ENCODE data around the gene ZNF532. TPM values are rescaled to one million over a fixed set of nuclear protein-coding genes. Genes with fewer than 3 reads are reported as not detected.
A peak's percentile ranks its signal among the peaks of the same experiment; 100 is the strongest.

ZNF532 gene
- total and polyA plus RNA-seq, 8 donors: 56.2 to 153 (median 142) TPM

DNA sequence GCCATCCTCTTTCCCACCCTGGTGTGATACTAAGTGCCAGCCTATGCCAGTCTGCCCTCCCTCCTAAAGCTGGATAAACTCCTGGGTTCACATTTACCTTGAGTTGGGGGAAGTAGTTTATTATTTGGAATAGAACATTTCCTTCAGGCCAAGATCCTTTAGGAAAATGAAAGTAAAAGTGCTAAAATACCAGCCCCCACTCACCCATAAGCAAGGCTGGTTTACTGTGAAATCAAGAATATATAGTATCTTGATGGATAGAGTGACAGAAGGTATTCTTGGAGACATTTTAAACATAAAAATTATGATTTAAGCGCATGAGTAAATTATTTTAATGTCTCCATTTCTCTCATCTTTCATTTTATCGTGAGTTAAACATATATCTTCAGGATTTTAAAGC, 27.1 kb downstream of the ZNF532 start:
- no peaks in the 10 kb centered on the region for H3K27me3 ChIP-seq
- no peaks in the 10 kb centered on the region for H3K36me3 ChIP-seq
- intact Hi-C loops (cut with DNase I): no loop called here
- H3K4me1 ChIP-seq: peaks cover 15 to 16% of the 10 kb centered on the region in 2 donors
- ATAC-seq: peak; percentile 37
- TF ChIP-seq, protein P1, sequence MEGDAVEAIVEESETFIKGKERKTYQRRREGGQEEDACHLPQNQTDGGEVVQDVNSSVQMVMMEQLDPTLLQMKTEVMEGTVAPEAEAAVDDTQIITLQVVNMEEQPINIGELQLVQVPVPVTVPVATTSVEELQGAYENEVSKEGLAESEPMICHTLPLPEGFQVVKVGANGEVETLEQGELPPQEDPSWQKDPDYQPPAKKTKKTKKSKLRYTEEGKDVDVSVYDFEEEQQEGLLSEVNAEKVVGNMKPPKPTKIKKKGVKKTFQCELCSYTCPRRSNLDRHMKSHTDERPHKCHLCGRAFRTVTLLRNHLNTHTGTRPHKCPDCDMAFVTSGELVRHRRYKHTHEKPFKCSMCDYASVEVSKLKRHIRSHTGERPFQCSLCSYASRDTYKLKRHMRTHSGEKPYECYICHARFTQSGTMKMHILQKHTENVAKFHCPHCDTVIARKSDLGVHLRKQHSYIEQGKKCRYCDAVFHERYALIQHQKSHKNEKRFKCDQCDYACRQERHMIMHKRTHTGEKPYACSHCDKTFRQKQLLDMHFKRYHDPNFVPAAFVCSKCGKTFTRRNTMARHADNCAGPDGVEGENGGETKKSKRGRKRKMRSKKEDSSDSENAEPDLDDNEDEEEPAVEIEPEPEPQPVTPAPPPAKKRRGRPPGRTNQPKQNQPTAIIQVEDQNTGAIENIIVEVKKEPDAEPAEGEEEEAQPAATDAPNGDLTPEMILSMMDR (IDR thresholded peaks at IDR 0.05): no peak
- peak overlapping the region; percentile 29 to 41 for H3K27ac ChIP-seq
- no peaks in the 10 kb centered on the region for H3K9me3 ChIP-seq
- H3K4me3 ChIP-seq: no peak overlapping the region
- no peak for DNase-seq

GRCh38 chr18:58892488-58892887, 27.8 kb downstream of the ZNF532 start:
- intact Hi-C loops (cut with DNase I): no loop called here
- H3K4me3 ChIP-seq: no peak overlapping the region
- no peak overlapping the region for H3K27ac ChIP-seq
- TF ChIP-seq, protein P1 (IDR thresholded peaks at IDR 0.05): no peak
- H3K36me3 ChIP-seq: no peaks in the 10 kb centered on the region
- no peaks in the 10 kb centered on the region for H3K27me3 ChIP-seq
- H3K4me1 ChIP-seq: peaks cover 8 to 16% of the 10 kb centered on the region in 2 donors
- ATAC-seq (no peak), DNase-seq (no peak)
- no peaks in the 10 kb centered on the region for H3K9me3 ChIP-seq

GRCh38 chr18:58893388-58894099, 28.9 kb downstream of the ZNF532 start:
- ATAC-seq: no peak
- DNase-seq: no peak
- H3K4me1 ChIP-seq: peaks cover 0 to 16% of the 10 kb centered on the region in 2 donors
- no peak overlapping the region for H3K27ac ChIP-seq
- no peaks in the 10 kb centered on the region for H3K9me3 ChIP-seq
- no peak overlapping the region for H3K4me3 ChIP-seq
- TF ChIP-seq, protein P1 (IDR thresholded peaks at IDR 0.05): no peak
- peaks cover 0 to 4% of the 10 kb centered on the region in 2 donors for H3K36me3 ChIP-seq
- no peaks in the 10 kb centered on the region for H3K27me3 ChIP-seq
- intact Hi-C loops (cut with DNase I): no loop called here

- Histone ChIP-seq H3K9me3 (no peaks in the 10 kb centered on the region), H3K27me3 (no peaks in the 10 kb centered on the region), H3K36me3 (peaks cover 0 to 10% of the 10 kb centered on the region in 2 donors), H3K4me1 (peaks cover 0 to 16% of the 10 kb centered on the region in 2 donors), H3K27ac (no peak overlapping the region), H3K4me3 (no peak overlapping the region)
- TF ChIP-seq, protein P1 (IDR thresholded peaks at IDR 0.05): no peak
- no peak for DNase-seq
- intact Hi-C loops (cut with DNase I): no loop called here
- no peak for ATAC-seq
Measured at GRCh38 chr18:58894930-58895329, 30.3 kb downstream of the ZNF532 start.

- no peak for ATAC-seq
- H3K9me3 ChIP-seq: no peaks in the 10 kb centered on the region
- TF ChIP-seq, protein P1 (IDR thresholded peaks at IDR 0.05): no peak
- peaks cover 0 to 16% of the 10 kb centered on the region in 2 donors for H3K4me1 ChIP-seq
- peaks cover 0 to 14% of the 10 kb centered on the region in 2 donors for H3K36me3 ChIP-seq
- DNase-seq: no peak
- H3K4me3 ChIP-seq: no peak overlapping the region
- intact Hi-C loops (cut with DNase I): no loop called here
- H3K27me3 ChIP-seq: no peaks in the 10 kb centered on the region
- H3K27ac ChIP-seq: no peak overlapping the region
Measured at GRCh38 chr18:58895385-58895784, 30.7 kb downstream of the ZNF532 start.

Data from left lung (tissue), 10 donors.